SK-N-SH (cell line): Measurements from ENCODE around the gene B4GALNT1. TPM values are rescaled to one million over a fixed set of nuclear protein-coding genes. Genes with fewer than 3 reads are reported as not detected.

ENCODE experiments used
- CTCF ChIA-PET: fragments of 300-600, 350-600 bp; formaldehyde crosslinking; extraction: SDS; loops from one replicate; lab custom pipeline; 2021; lab: Yijun Ruan, JAX
- POLR2A ChIA-PET: fragments of 350-600 bp; sonication (Branson Sonifier 250); formaldehyde crosslinking; extraction: SDS; loops from one replicate; lab custom pipeline; 2020; ENCODE audit warnings: antibody characterized with exemption, inconsistent platforms; lab: Yijun Ruan, JAX
- DNase-seq: peaks from one replicate; pipeline ENCODE4 v3.0.0; 2012
- H2AFZ ChIP-seq: fragments of 200-600 bp; sonication (generic); 2 replicates; pipeline ENCODE4 v1.8.1; 2016; ENCODE audit warnings: antibody characterized with exemption, mild to moderate bottlenecking, low read depth
- H3F3A ChIP-seq: fragments of 200-600 bp; sonication (generic); replicated peaks from 2 replicates; pipeline ENCODE3; 2016; ENCODE audit warnings: antibody characterized with exemption, mild to moderate bottlenecking; ENCODE audit not compliant: insufficient read depth
- H3K27ac ChIP-seq, 2 experiments: fragments of 200-500 bp in 1 of 2; fragments of 200-600 bp in 1 of 2; sonication (Bioruptor generic) in 1 of 2; sonication (generic), shearing (Covaris generic) in 1 of 2; 2 replicates each; pipeline versions ENCODE4 v1.5.1 to v1.6.1; 2014 to 2016; ENCODE audit warnings: low read depth in 2 of 2, inconsistent platforms in 1 of 2, low read length in 1 of 2, mild to moderate bottlenecking in 1 of 2, mixed read lengths in 1 of 2
- H3K27me3 ChIP-seq: fragments of 200-600 bp; sonication (generic), shearing (Covaris generic); 2 replicates; pipeline ENCODE4 v1.6.1; 2016; ENCODE audit warnings: mixed run types; ENCODE audit not compliant: insufficient read depth
- H3K36me3 ChIP-seq, 2 experiments: fragments of 200-500 bp in 1 of 2; fragments of 200-600 bp in 1 of 2; sonication (Bioruptor generic) in 1 of 2; sonication (generic) in 1 of 2; replicated peaks in 1 of 2; 2 replicates each; pipeline versions ENCODE3 to v1.5.1; 2014 to 2016; ENCODE audit warnings: low read length in 1 of 2, mild to moderate bottlenecking in 1 of 2; ENCODE audit not compliant: insufficient read depth in 2 of 2, control insufficient read depth in 1 of 2
- H3K4me1 ChIP-seq, 2 experiments: fragments of 200-500 bp in 1 of 2; fragments of 200-600 bp in 1 of 2; sonication (Bioruptor generic) in 1 of 2; sonication (generic), shearing (Covaris generic) in 1 of 2; 2 replicates each; pipeline versions ENCODE4 v1.5.1 to v1.6.1; 2014 to 2016; ENCODE audit warnings: low read depth in 1 of 2, low read length in 1 of 2, mixed run types in 1 of 2; ENCODE audit not compliant: insufficient read depth in 2 of 2, control insufficient read depth in 1 of 2
- H3K4me2 ChIP-seq: fragments of 200-600 bp; sonication (generic), shearing (Covaris generic); 2 replicates; pipeline ENCODE4 v1.6.1; 2017; ENCODE audit warnings: mixed run types
- H3K4me3 ChIP-seq, 2 experiments: fragments of 200-500 bp in 1 of 2; fragments of 200-600 bp in 1 of 2; sonication (Bioruptor generic) in 1 of 2; sonication (generic), shearing (Covaris generic) in 1 of 2; 2 replicates each; pipeline versions ENCODE4 v1.5.1 to v1.8.1; 2014 to 2016; ENCODE audit warnings: low read depth in 2 of 2, inconsistent platforms in 1 of 2, low read length in 1 of 2, mild to moderate bottlenecking in 1 of 2, mixed read lengths in 1 of 2, moderate library complexity in 1 of 2
- H3K79me2 ChIP-seq: fragments of 200-600 bp; sonication (generic); 2 replicates; pipeline ENCODE4 v1.8.1; 2017; ENCODE audit warnings: mild to moderate bottlenecking; ENCODE audit not compliant: insufficient read depth
- H3K9ac ChIP-seq: fragments of 200-600 bp; sonication (generic); 2 replicates; pipeline ENCODE4 v1.6.1; 2017; ENCODE audit warnings: mixed run types
- H3K9me2 ChIP-seq: fragments of 200-600 bp; sonication (generic); 2 replicates; pipeline ENCODE4 v1.6.1; 2017; ENCODE audit warnings: mixed run types
- H3K9me3 ChIP-seq: fragments of 200-600 bp; sonication (generic); 2 replicates; pipeline ENCODE4 v1.6.1; 2017; ENCODE audit warnings: mixed run types, mild to moderate bottlenecking, moderate library complexity
- H4K20me1 ChIP-seq: fragments of 200-600 bp; sonication (generic); 2 replicates; pipeline ENCODE4 v1.6.1; 2017; ENCODE audit warnings: mild to moderate bottlenecking, mixed run types; ENCODE audit not compliant: insufficient read depth
- CTCF ChIP-seq: fragments of 200-600 bp; sonication (generic); IDR thresholded peaks from 2 replicates; pipeline ENCODE4 v1.6.1; 2017; ENCODE audit warnings: antibody characterized with exemption, mild to moderate bottlenecking, moderate library complexity
- FOSL2 ChIP-seq: IDR thresholded peaks from 2 replicates; pipeline ENCODE4 v1.4.0; 2012; ENCODE audit warnings: low read depth, mild to moderate bottlenecking, moderate library complexity, borderline replicate concordance
- FOXM1 ChIP-seq: IDR thresholded peaks from 2 replicates; pipeline ENCODE4 v1.4.0; 2012; ENCODE audit warnings: low read depth, mild to moderate bottlenecking
- GABPA ChIP-seq: IDR thresholded peaks from 2 replicates; pipeline ENCODE4 v1.4.0; 2012; ENCODE audit warnings: low read depth, mild to moderate bottlenecking
- MEF2A ChIP-seq: IDR thresholded peaks from 2 replicates; pipeline ENCODE4 v1.4.0; 2012; ENCODE audit warnings: low read depth, borderline replicate concordance
- NFIC ChIP-seq: IDR thresholded peaks from 2 replicates; pipeline ENCODE4 v1.4.0; 2012; ENCODE audit warnings: borderline replicate concordance
- NRF1 ChIP-seq: IDR thresholded peaks from 2 replicates; pipeline ENCODE4 v1.6.1; 2012; ENCODE audit warnings: low read depth, mild to moderate bottlenecking, low read length
- RCOR1 ChIP-seq: fragments of 150-350 bp; IDR thresholded peaks from 2 replicates; pipeline ENCODE4 v1.6.1; 2017; ENCODE audit warnings: antibody characterized with exemption, low read length
- RFX5 ChIP-seq: IDR thresholded peaks from 2 replicates; pipeline ENCODE4 v1.6.1; 2012; ENCODE audit warnings: mild to moderate bottlenecking, improper control_type of control experiment, low read length
- RXRA ChIP-seq: IDR thresholded peaks from 2 replicates; pipeline ENCODE4 v1.4.0; 2012; ENCODE audit warnings: low read depth, mild to moderate bottlenecking, borderline replicate concordance
- SIN3A ChIP-seq: IDR thresholded peaks from 2 replicates; pipeline ENCODE4 v1.6.1; 2012; ENCODE audit warnings: low read depth, mild to moderate bottlenecking, low read length, moderate library complexity, borderline replicate concordance
- SMC3 ChIP-seq: IDR thresholded peaks from 2 replicates; pipeline ENCODE4 v1.6.1; 2012; ENCODE audit warnings: low read depth, low read length, improper control_type of control experiment
- TAF1 ChIP-seq: IDR thresholded peaks from 2 replicates; pipeline ENCODE4 v1.6.1; 2012; ENCODE audit warnings: low read depth, mild to moderate bottlenecking, low read length, moderate library complexity, borderline replicate concordance
- USF1 ChIP-seq: IDR thresholded peaks from 2 replicates; pipeline ENCODE4 v1.4.0; 2012; ENCODE audit warnings: low read depth, borderline replicate concordance
- USF2 ChIP-seq: fragments of 150-350 bp; IDR thresholded peaks from 2 replicates; pipeline ENCODE4 v1.6.1; 2017; ENCODE audit warnings: antibody characterized with exemption, low read length, low read depth, borderline replicate concordance
- YY1 ChIP-seq: IDR thresholded peaks from 2 replicates; pipeline ENCODE4 v1.4.0; 2012; ENCODE audit warnings: low read depth, mild to moderate bottlenecking
- ZBTB33 ChIP-seq: IDR thresholded peaks from 2 replicates; pipeline ENCODE4 v1.4.0; 2012; ENCODE audit warnings: low read depth, borderline replicate concordance
- WGBS: methylation state at CpG from one replicate; pipeline ENCODE4 v1.1.6; 2017; ENCODE audit warnings: low lambda C conversion rate; 5-methylcytosine and 5-hydroxymethylcytosine counted together
- polyA plus RNA-seq, 3 experiments: library from polyadenylated mRNA; depleted of rRNA; stranded (reverse); fragments of >200 nt; gene quantifications; 2 replicates each; pipeline ENCODE4 v1.2.3, GENCODE V29; 2012

Gene B4GALNT1
- polyA plus RNA-seq, 1 of the 3 experiments (the other 2 are of a cell fraction) = 5.3 TPM

- TF ChIP-seq CTCF (no peak), TAF1 (no peak), SIN3A (no peak), ZBTB33 (no peak)
These were observed 47.8 kb downstream of the B4GALNT1 start (continued) for GRCh38 chr12:57585156-57585555.

GRCh38 chr12:57584690-57585089 is 48.3 kb downstream of the B4GALNT1 start:
- ChIA-PET CTCF (interaction anchor here (1.2 to 7.6 kb wide), 17 partner anchors 9 to 1318 kb away, joined by 3 to 298 read pairs (median 27); partner anchors contain the start of genes ARHGEF25, B4GALNT1, COQ10A and CTDSP2), POLR2A (interaction anchor here (0.7 to 0.9 kb wide), 2 partner anchors 36 to 70 kb away, joined by 3 read pairs; no protein-coding TSS in a partner anchor)
- H3K4me2 ChIP-seq = no peak overlapping the region
- H3K36me3 ChIP-seq = peaks cover 19 to 49% of the 10 kb centered on the region in 2 experiments
- H3K27me3 ChIP-seq = no peaks in the 10 kb centered on the region
- H3K9me2 ChIP-seq = no peaks in the 10 kb centered on the region
- DNase-seq = no peak
- H3F3A ChIP-seq = no peaks in the 10 kb centered on the region
- H3K27ac ChIP-seq = no peak overlapping the region
- H3K9ac ChIP-seq = no peak overlapping the region
- H2AFZ ChIP-seq = no peak overlapping the region
- no peaks in the 10 kb centered on the region for H3K79me2 ChIP-seq
- H3K4me1 ChIP-seq = no peaks in the 10 kb centered on the region
- no peak overlapping the region for H3K4me3 ChIP-seq
- H4K20me1 ChIP-seq = no peaks in the 10 kb centered on the region
- no peaks in the 10 kb centered on the region for H3K9me3 ChIP-seq
- TF ChIP-seq ZBTB33 = no peak
- TF ChIP-seq, all 33 proteins: peak for 0

GRCh38 chr12:57584050-57584449 is 49.0 kb downstream of the B4GALNT1 start:
- POLR2A ChIA-PET = interaction anchor here (1.2 kb wide), 1 partner anchor 36 kb away, joined by 4 read pairs; no protein-coding TSS in a partner anchor

More at GRCh38 chr12:57584050-57584449, 49.0 kb downstream of the B4GALNT1 start:
- no peak overlapping the region for H3K4me2 ChIP-seq
- WGBS = 96% methylated on average over 2 of the region's 2 CpGs
- H2AFZ ChIP-seq = no peak overlapping the region
- no peaks in the 10 kb centered on the region for H3K4me1 ChIP-seq
- CTCF ChIA-PET = interaction anchor here (0.5 to 7.6 kb wide), 40 partner anchors 9 to 1318 kb away, joined by 3 to 298 read pairs (median 7); partner anchors contain the start of genes ARHGEF25, AVIL, B4GALNT1 and COQ10A
- no peak overlapping the region for H3K27ac ChIP-seq
- no peak for DNase-seq
- no peaks in the 10 kb centered on the region for H4K20me1 ChIP-seq
- peaks cover 21 to 56% of the 10 kb centered on the region in 2 experiments for H3K36me3 ChIP-seq
- TF ChIP-seq FOSL2 (no peak), NFIC (no peak), SIN3A (no peak), MEF2A (no peak), USF2 (no peak), FOXM1 (no peak), SMC3 (no peak), RXRA (no peak), RCOR1 (no peak), RFX5 (no peak), YY1 (no peak), USF1 (no peak), GABPA (no peak), NRF1 (no peak)
- H3K27me3 ChIP-seq = no peaks in the 10 kb centered on the region
- H3K9me3 ChIP-seq = no peaks in the 10 kb centered on the region
- H3K79me2 ChIP-seq = no peaks in the 10 kb centered on the region
- H3K9ac ChIP-seq = no peak overlapping the region
- H3F3A ChIP-seq = no peaks in the 10 kb centered on the region
- no peaks in the 10 kb centered on the region for H3K9me2 ChIP-seq
- no peak overlapping the region for H3K4me3 ChIP-seq
